ENCODE results near the gene RTP3.

GRCh38 chr3:46537316-46537715, 39.5 kb downstream of the RTP3 start:
- TF ChIP-seq CTCF (IDR thresholded peaks at IDR 0.05) (no peak), FOXM1 (IDR thresholded peaks at IDR 0.05; ENCODE audit: low read depth) (no peak), TAF1 (IDR thresholded peaks at IDR 0.05; ENCODE audit: borderline replicate concordance, low read depth, low read length) (no peak), TCF12 (IDR thresholded peaks at IDR 0.05) (no peak), NRF1 (IDR thresholded peaks at IDR 0.05; ENCODE audit: low read depth, low read length) (no peak), ZBTB33 (IDR thresholded peaks at IDR 0.05; ENCODE audit: borderline replicate concordance, low read depth) (no peak), SMC3 (IDR thresholded peaks at IDR 0.05; ENCODE audit: low read depth, low read length) (no peak), REST (IDR thresholded peaks at IDR 0.05; ENCODE audit: low read depth, low read length) (no peak), EZH2phosphoT487 (IDR thresholded peaks at IDR 0.05; ENCODE audit: borderline replicate concordance, low read depth) (no peak), EP300 (IDR thresholded peaks at IDR 0.05; ENCODE audit: borderline replicate concordance in 1 of 2, low read depth in 1 of 2, low read length in 1 of 2) (no peak), MAX (IDR thresholded peaks at IDR 0.05; ENCODE audit: low read depth) (no peak), MEF2A (IDR thresholded peaks at IDR 0.05; ENCODE audit: borderline replicate concordance, low read depth) (no peak)
